T-helper 2 cell treated with Interferon-gamma antibody and Interleukin-4, amounts not matched to agents 5 μg/mL and 100 μg/mL, for 36 hours (primary cell): Measurements from ENCODE around the gene GNAI1.

Experiments used
- DNase-seq: peaks from one replicate; pipeline ENCODE4 v3.0.0; 2021; ENCODE audit warnings: low spot score
- H3K27ac Mint-ChIP-seq: one replicate; pipeline ENCODE4 v1.8.0; 2021; ENCODE audit warnings: mild to moderate bottlenecking, mixed read lengths
- H3K27me3 Mint-ChIP-seq: one replicate; pipeline ENCODE4 v1.8.0; 2021; ENCODE audit warnings: low read depth, mixed read lengths
- H3K36me3 Mint-ChIP-seq: one replicate; pipeline ENCODE4 v1.8.0; 2021; ENCODE audit warnings: low read depth, mixed read lengths
- H3K4me1 Mint-ChIP-seq: one replicate; pipeline ENCODE4 v1.8.0; 2021; ENCODE audit warnings: low read depth, mixed read lengths
- H3K4me3 Mint-ChIP-seq: one replicate; pipeline ENCODE4 v1.8.0; 2022; ENCODE audit warnings: mild to moderate bottlenecking, moderate library complexity, mixed read lengths
- H3K9me3 Mint-ChIP-seq: one replicate; pipeline ENCODE4 v1.8.0; 2021; ENCODE audit warnings: mixed read lengths

Gene GNAI1

DNA sequence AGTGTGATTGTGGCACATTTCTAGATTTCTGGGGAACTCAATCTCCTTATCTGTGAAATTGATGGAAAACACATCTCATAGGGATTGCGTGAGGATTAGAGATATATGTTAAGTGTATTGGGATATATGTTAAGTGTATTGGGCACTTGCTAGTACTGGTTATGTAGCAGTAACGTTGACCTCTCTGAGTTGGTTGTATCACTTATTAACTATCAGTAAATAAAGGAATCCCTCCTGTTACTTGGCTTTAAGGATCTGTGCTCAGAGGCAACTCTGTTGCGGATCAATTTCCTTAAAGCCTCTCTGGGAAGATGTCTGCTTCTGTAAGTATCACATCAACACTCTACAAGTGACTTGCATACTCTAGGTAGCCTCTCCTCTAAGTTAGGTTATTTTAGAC lies 25.2 kb downstream of the GNAI1 start:
- no peak overlapping the region for H3K27ac Mint-ChIP-seq
- DNase-seq, result no peak
- H3K4me3 Mint-ChIP-seq, result no peak overlapping the region
- peaks cover 5% of the 10 kb centered on the region for H3K4me1 Mint-ChIP-seq
- peaks cover 8% of the 10 kb centered on the region for H3K9me3 Mint-ChIP-seq
- H3K36me3 Mint-ChIP-seq, result no peaks in the 10 kb centered on the region
- H3K27me3 Mint-ChIP-seq, result no peaks in the 10 kb centered on the region

DNA sequence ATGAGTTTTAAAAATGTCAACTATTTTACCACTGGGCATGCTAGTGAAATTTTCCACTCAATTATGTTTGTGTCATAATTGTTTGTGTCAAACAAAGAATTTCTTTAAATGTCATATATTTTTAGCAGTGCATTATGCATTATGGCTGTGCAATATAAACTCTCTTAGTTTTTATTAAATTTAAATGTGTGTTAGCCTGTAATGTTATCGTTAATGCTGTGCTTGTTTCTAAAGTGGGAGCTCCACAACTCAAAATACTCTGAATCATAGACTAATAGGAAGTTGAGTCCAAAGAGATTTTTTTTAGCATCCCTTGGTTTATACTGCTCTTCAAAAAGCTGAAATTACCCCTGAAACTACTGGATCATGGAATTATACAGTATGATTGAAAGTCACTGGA lies 26.8 kb downstream of the GNAI1 start:
- H3K4me1 Mint-ChIP-seq, result peaks cover 5% of the 10 kb centered on the region
- no peaks in the 10 kb centered on the region for H3K36me3 Mint-ChIP-seq
- DNase-seq, result no peak
- no peak overlapping the region for H3K27ac Mint-ChIP-seq
- H3K27me3 Mint-ChIP-seq, result no peaks in the 10 kb centered on the region
- H3K4me3 Mint-ChIP-seq, result no peak overlapping the region
- peaks cover 8% of the 10 kb centered on the region for H3K9me3 Mint-ChIP-seq

DNA sequence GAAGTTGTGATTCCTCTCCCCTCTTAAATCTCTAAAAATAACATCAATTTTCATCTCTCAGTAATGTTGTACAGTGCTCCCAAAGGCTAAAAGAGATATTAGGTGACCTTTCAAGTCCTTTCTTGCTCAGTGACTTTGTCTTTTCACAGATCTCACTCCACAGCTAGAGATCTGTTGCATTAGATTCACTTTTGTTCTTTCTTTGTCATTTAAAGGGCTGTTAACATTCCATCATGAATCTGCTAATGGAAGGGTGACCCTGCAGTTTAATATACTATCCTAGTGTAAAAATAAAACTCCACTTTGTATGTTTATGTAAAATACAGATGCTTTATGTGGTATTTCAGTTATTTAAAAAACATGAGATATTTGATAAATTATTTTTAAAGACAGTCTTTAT lies 30.5 kb downstream of the GNAI1 start:
- Mint-ChIP-seq H3K4me1 (peaks cover 5% of the 10 kb centered on the region), H3K27me3 (no peaks in the 10 kb centered on the region), H3K27ac (no peak overlapping the region), H3K9me3 (peaks cover 19% of the 10 kb centered on the region), H3K4me3 (no peak overlapping the region), H3K36me3 (peaks cover 2% of the 10 kb centered on the region)
- no peak for DNase-seq

DNA sequence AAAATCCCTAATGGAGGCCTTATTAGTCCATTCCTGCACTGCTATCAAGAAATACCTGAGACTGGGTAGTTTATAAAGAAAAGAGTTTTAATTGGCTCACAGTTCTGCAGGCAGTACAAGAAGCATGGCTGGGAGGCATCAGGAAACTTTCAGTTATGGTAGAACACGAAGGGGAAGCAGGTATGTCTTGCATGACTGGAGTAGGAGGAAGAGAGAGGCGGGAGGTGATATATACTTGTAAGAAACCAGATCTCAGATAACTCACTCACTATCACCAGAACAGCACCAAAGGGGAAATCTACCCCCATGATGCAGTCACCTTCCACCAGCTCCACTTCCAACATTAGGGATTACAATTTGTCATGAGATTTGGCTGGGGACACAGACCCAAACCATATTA lies 35.8 kb downstream of the GNAI1 start:
- no peak overlapping the region for H3K27ac Mint-ChIP-seq
- peaks cover 37% of the 10 kb centered on the region for H3K9me3 Mint-ChIP-seq
- peaks cover 5% of the 10 kb centered on the region for H3K36me3 Mint-ChIP-seq
- H3K4me3 Mint-ChIP-seq, result no peak overlapping the region
- H3K4me1 Mint-ChIP-seq, result peaks cover 4% of the 10 kb centered on the region
- no peak for DNase-seq
- no peaks in the 10 kb centered on the region for H3K27me3 Mint-ChIP-seq

DNA sequence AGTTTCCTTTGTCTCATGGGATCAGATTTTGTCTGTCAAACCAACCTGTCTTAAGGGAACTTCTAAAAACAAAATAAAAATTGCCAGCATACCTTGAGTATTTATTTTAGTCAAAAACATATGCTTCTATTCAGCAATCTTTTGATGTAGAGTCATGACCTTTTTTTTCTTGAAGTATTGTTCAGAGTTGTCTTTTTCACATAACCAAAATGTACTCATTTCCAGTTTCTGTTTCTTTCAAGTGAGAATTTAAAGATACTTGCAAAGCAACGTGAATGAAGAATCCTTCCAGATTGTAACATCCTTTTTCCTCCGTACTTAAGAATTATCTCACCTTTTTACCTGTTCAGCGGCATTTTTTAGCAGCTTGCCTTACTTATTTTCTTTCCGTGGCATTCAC lies 37.8 kb downstream of the GNAI1 start:
- DNase-seq, result no peak
- H3K27ac Mint-ChIP-seq, result no peak overlapping the region
- peaks cover 5% of the 10 kb centered on the region for H3K36me3 Mint-ChIP-seq
- H3K4me1 Mint-ChIP-seq, result peaks cover 12% of the 10 kb centered on the region
- H3K4me3 Mint-ChIP-seq, result no peak overlapping the region
- peaks cover 46% of the 10 kb centered on the region for H3K9me3 Mint-ChIP-seq
- H3K27me3 Mint-ChIP-seq, result no peaks in the 10 kb centered on the region

DNA sequence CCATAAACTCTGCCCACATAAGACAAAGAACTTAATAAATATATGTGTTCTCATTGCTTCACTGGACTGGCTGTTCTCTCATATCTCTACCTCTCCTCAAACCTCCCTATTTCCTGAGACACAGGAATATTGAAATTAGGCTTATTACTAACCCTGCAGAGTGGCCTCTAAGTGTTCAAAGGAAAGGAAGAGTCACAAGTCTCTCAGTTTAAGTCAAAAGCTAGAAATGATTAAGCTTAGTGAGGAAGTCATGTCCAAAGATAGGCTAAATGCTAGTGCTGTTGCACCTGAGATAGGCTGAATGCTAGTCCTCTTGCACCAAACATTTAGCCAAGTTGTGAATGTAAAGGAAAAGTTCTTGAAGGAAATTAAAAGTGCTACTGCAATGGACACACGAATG lies 41.1 kb downstream of the GNAI1 start:
- H3K27me3 Mint-ChIP-seq, result no peaks in the 10 kb centered on the region
- peaks cover 32% of the 10 kb centered on the region for H3K9me3 Mint-ChIP-seq
- no peak overlapping the region for H3K27ac Mint-ChIP-seq
- H3K36me3 Mint-ChIP-seq, result peaks cover 3% of the 10 kb centered on the region
- no peak for DNase-seq
- H3K4me1 Mint-ChIP-seq, result peaks cover 14% of the 10 kb centered on the region
- no peak overlapping the region for H3K4me3 Mint-ChIP-seq

DNA sequence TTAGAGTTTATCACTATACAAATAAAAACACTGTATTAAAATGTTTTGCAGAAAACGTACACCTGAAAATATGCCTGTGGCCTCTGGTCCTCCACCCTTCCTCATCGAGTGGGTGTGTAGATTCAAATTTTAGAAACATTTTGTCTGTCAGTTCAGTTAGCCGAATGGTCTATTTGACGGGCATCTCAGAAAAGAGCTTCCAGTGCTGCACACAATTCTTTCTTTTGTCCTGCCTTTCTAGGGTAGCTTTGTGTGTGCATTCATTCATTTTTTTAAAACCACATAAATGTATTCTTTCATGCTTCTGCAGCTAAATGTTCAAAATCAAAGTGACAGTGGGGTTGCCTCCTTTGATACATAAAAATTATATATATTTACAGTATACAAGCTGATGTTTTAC lies 46.8 kb downstream of the GNAI1 start:
- Mint-ChIP-seq H3K4me1 (peaks cover 4% of the 10 kb centered on the region), H3K4me3 (no peak overlapping the region), H3K27ac (no peak overlapping the region), H3K9me3 (peaks cover 9% of the 10 kb centered on the region), H3K27me3 (no peaks in the 10 kb centered on the region), H3K36me3 (no peaks in the 10 kb centered on the region)
- no peak for DNase-seq

DNA sequence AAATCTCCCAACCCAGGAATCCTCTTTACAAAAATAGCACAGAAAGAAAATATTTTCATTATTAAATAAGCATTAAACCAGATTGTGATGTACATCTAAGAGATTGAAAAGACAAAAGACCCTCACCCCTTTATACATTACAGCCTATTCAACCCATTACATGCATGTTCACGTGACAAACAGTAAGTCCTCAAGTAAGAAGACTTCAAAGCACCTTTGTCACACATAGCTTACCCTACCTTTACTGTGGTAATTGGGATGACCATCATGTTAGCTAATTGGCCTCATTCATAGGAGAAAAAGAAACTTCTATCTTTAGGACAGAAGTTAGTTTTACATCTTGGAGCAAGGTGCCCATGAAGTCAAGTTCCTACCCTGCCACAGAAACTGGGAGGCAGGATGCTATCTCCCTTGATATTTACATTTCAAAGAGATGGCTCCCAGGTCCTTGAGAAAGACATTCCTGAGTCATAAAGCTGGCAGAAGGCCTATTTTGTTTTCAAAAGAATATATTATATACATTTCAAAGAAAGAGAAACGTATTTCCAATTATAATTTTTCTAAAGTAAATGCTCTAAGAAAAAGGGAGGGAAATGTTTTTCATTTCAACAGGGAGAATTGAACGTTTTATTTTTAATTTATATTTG lies 48.1 kb downstream of the GNAI1 start:
- Mint-ChIP-seq H3K4me3 (no peak overlapping the region), H3K36me3 (no peaks in the 10 kb centered on the region), H3K9me3 (peaks cover 3% of the 10 kb centered on the region), H3K4me1 (peaks cover 1% of the 10 kb centered on the region), H3K27me3 (no peaks in the 10 kb centered on the region), H3K27ac (no peak overlapping the region)
- no peak for DNase-seq

DNA sequence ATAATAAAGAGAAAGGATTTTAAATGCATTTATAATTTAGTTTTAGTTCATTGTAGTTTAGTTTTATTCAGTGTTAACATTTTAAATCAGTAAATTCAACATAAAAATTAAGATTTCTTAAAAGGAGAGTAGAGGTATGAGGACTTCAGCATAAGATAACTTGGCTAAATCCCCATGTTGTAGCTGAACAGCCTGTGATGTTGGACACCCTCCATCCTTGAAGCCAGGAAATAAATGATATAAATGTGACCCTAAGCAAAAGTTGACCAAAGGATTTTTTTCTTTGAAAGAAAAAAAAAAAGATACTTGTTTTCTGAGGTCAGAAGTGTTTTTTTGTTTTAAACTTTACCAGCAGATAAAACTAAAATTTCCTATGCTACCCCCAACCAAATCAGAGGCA lies 48.7 kb downstream of the GNAI1 start:
- no peak for DNase-seq
- H3K36me3 Mint-ChIP-seq, result no peaks in the 10 kb centered on the region
- H3K4me3 Mint-ChIP-seq, result no peak overlapping the region
- H3K4me1 Mint-ChIP-seq, result peaks cover 1% of the 10 kb centered on the region
- no peaks in the 10 kb centered on the region for H3K9me3 Mint-ChIP-seq
- no peaks in the 10 kb centered on the region for H3K27me3 Mint-ChIP-seq
- no peak overlapping the region for H3K27ac Mint-ChIP-seq

DNA sequence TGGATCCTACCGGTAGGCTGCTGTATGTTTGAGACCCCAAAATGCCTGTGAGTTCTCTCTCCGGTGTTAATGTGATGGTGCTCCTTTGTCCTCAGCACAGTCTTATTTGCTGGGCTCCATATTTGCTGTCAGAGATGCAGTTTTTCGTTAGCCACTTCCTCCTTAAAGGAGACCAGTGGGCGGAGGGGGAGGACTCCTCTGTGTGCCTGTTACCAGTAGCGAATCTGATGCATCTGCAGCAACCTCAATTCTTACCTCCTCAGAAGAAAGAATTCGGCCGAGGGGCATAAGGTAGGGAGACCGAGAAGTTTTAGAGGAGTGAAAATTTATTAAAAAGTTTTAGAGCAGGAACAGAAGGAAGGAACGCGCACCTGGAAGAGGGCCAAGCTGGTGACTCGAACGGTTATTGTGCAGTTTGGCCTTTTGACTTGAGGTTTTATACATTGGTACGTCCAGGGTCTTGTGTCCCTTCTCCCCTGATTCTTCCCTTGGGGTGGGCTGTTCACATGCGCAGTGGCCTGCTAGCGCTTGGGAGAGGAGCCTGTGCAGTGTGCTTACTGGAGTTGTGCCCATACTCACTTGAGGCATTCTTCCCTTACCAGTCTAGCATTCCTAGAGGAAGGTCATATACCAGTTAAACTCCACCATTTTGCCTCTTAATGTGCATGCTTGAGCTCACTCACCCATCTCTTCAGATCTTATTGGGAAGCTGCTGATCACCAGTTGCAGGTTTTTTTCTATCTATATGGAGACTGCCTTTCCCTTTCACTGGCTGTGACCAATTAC lies 49.5 kb downstream of the GNAI1 start:
- Mint-ChIP-seq H3K9me3 (no peaks in the 10 kb centered on the region), H3K27me3 (no peaks in the 10 kb centered on the region), H3K4me3 (peak overlapping the region; percentile 67), H3K27ac (peak overlapping the region; percentile 37), H3K4me1 (peaks cover 1% of the 10 kb centered on the region), H3K36me3 (no peaks in the 10 kb centered on the region)
- no peak for DNase-seq

DNA sequence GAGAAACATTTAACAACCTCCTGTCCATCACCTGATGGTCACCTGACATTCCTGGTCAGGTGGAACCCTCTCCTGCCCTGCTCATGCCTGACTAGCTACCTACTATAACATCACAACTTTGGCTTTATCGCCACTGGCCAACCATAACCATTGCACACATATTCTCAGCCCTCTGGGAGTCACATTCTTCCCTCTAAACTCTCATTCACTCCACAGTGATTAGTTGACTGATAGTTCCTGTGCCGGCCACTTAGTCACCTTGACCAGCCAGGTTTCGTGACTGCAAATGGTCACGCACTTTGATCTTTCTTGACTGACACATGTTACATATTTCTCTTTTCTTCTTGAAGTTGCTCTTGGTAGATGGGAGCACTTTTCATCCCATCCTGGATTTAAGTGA lies 50.1 kb downstream of the GNAI1 start:
- Mint-ChIP-seq H3K27ac (no peak overlapping the region), H3K27me3 (no peaks in the 10 kb centered on the region), H3K9me3 (no peaks in the 10 kb centered on the region), H3K4me1 (peaks cover 1% of the 10 kb centered on the region), H3K4me3 (no peak overlapping the region), H3K36me3 (no peaks in the 10 kb centered on the region)
- DNase-seq, result no peak

DNA sequence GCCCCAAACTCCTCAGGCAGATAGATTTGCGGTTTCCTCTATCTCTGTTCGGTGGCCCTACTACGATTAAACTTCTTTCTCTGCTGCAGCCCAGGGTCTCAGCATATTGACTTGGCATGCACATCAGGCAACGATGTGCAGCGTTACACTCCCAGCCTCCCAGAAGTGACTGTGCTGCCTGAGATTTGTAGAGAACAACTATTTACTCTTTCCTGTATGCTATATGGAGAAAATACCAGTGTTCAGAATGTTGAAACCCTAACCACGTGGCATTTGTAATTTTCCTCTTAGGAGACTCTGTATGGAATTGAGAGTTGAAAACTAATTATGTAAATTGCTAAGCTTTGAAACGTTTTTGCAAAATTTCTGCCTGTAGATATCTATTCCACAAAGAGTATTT lies 50.9 kb downstream of the GNAI1 start:
- no peaks in the 10 kb centered on the region for H3K27me3 Mint-ChIP-seq
- H3K9me3 Mint-ChIP-seq, result no peaks in the 10 kb centered on the region
- no peak for DNase-seq
- H3K4me3 Mint-ChIP-seq, result no peak overlapping the region
- H3K36me3 Mint-ChIP-seq, result no peaks in the 10 kb centered on the region
- no peak overlapping the region for H3K27ac Mint-ChIP-seq
- peaks cover 1% of the 10 kb centered on the region for H3K4me1 Mint-ChIP-seq

DNA sequence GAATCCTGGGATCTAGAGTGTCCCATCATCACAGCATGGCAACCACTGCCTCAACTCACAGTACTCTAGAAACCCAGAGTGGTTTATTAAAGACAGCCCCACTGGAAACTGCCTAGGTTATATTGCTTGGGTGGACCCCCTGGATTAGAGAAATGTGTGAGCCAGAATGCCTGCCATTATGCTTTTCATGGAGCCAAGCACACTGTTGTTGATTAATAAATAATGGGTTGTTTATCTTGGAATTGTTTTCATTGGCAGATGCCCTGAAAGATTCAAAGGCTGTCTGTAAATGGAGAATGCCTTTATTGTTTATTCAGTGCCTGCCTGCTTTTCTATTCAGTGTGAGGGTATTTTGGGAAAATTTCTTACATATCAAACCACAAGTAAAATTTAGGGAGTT lies 52.1 kb downstream of the GNAI1 start:
- Mint-ChIP-seq H3K4me3 (no peak overlapping the region), H3K9me3 (no peaks in the 10 kb centered on the region), H3K27me3 (no peaks in the 10 kb centered on the region), H3K4me1 (peaks cover 1% of the 10 kb centered on the region), H3K27ac (no peak overlapping the region), H3K36me3 (no peaks in the 10 kb centered on the region)
- DNase-seq, result no peak

DNA sequence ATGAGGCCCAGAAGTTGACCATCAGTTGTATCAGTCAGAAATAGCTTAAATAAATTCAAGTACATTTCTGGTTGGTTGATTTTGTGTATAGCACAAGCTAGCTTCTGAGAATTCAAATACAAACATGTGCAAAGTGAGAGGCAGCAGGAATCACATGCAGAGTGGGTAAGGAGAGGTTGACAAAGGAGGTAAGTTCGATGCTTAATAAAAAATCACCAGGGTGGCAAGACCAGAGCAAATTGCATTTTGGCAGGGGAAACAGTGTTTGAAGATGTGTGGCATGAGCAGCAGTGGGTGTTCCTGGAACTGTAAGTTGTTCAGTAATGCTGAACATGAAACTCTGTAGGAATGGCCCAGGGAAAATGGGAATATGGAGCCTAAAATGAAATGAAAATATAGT lies 52.6 kb downstream of the GNAI1 start:
- Mint-ChIP-seq H3K27ac (no peak overlapping the region), H3K4me1 (peaks cover 1% of the 10 kb centered on the region), H3K36me3 (no peaks in the 10 kb centered on the region), H3K27me3 (no peaks in the 10 kb centered on the region), H3K4me3 (no peak overlapping the region), H3K9me3 (no peaks in the 10 kb centered on the region)
- DNase-seq, result no peak

DNA sequence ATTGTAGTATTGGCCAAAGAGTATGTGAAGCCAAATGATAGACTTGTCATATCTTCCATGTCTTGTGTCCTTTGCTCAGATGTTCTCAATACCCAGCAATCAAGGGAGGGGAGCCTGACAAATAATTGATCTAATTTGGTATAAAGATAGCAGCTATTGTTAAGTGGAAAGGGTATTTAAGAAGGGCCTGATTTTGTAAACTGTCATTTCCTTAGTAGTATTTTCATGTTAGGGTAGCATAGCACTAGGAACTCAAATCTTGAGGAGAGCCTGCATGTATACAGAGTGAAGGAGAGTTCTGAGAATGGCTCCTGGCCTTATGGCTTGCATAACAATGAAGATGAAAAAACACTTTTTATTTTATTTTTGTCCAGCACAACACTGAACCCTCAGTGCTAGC lies 53.1 kb downstream of the GNAI1 start:
- Mint-ChIP-seq H3K27me3 (no peaks in the 10 kb centered on the region), H3K4me3 (no peak overlapping the region), H3K4me1 (peaks cover 1% of the 10 kb centered on the region), H3K9me3 (no peaks in the 10 kb centered on the region), H3K36me3 (no peaks in the 10 kb centered on the region), H3K27ac (no peak overlapping the region)
- no peak for DNase-seq
